ENCODE results near the gene SLC35F4. TPM values are rescaled to one million over a fixed set of nuclear protein-coding genes. Genes with fewer than 3 reads are reported as not detected.

Gene SLC35F4
- total and polyA plus RNA-seq, 8 donors, result 0.16 to 1.9 (median 0.36) TPM; not detected in 4

GRCh38 chr14:57607086-57607485, 258.8 kb downstream of the SLC35F4 start:
- no peaks in the 10 kb centered on the region for H3K27me3 ChIP-seq
- ATAC-seq, result no peak
- no peak overlapping the region for H3K27ac ChIP-seq
- H3K4me3 ChIP-seq, result no peak overlapping the region
- H3K36me3 ChIP-seq, result no peaks in the 10 kb centered on the region
- FAIRE-seq, result no peak
- no peaks in the 10 kb centered on the region for H3K4me1 ChIP-seq
- H3K9me3 ChIP-seq, result no peaks in the 10 kb centered on the region
- WGBS, 2 donors, result 51 to 58% methylated on average over 2 of the region's 2 CpGs
- no peak for TF ChIP-seq CTCF (IDR thresholded peaks at IDR 0.05)
- intact Hi-C loops (cut with DNase I), result no loop called here
- DNase-seq, result no peak

GRCh38 chr14:57583396-57583795, 282.5 kb downstream of the SLC35F4 start:
- ATAC-seq, result no peak
- Histone ChIP-seq H3K4me1 (no peaks in the 10 kb centered on the region), H3K9me3 (no peaks in the 10 kb centered on the region), H3K27ac (no peak overlapping the region), H3K36me3 (no peaks in the 10 kb centered on the region), H3K27me3 (no peaks in the 10 kb centered on the region), H3K4me3 (no peak overlapping the region)
- TF ChIP-seq CTCF (IDR thresholded peaks at IDR 0.05), result no peak
- WGBS, 2 donors, result 51 to 60% methylated on average over 3 of the region's 3 CpGs
- intact Hi-C loops (cut with DNase I), result no loop called here
- no peak for FAIRE-seq
- DNase-seq, result no peak

GRCh38 chr14:57582746-57583145, 283.1 kb downstream of the SLC35F4 start:
- Histone ChIP-seq H3K4me3 (no peak overlapping the region), H3K27ac (no peak overlapping the region), H3K9me3 (no peaks in the 10 kb centered on the region), H3K4me1 (no peaks in the 10 kb centered on the region), H3K27me3 (no peaks in the 10 kb centered on the region), H3K36me3 (no peaks in the 10 kb centered on the region)
- FAIRE-seq (no peak), DNase-seq (no peak), ATAC-seq (no peak)
- intact Hi-C loops (cut with DNase I), result no loop called here
- no peak for TF ChIP-seq CTCF (IDR thresholded peaks at IDR 0.05)
- WGBS, 2 donors, result 59 to 64% methylated on average over 2 of the region's 2 CpGs

- no peak for TF ChIP-seq CTCF (IDR thresholded peaks at IDR 0.05)
- Histone ChIP-seq H3K4me3 (no peak overlapping the region), H3K27ac (no peak overlapping the region), H3K27me3 (no peaks in the 10 kb centered on the region), H3K9me3 (no peaks in the 10 kb centered on the region), H3K36me3 (no peaks in the 10 kb centered on the region), H3K4me1 (no peaks in the 10 kb centered on the region)
- FAIRE-seq (no peak), ATAC-seq (no peak), DNase-seq (no peak)
- 65 to 72% methylated on average over 4 of the region's 4 CpGs for WGBS, 2 donors
- intact Hi-C loops (cut with DNase I), result no loop called here
Measured at GRCh38 chr14:57578801-57579200, 287.1 kb downstream of the SLC35F4 start.

- intact Hi-C loops (cut with DNase I), result no loop called here
- FAIRE-seq, result no peak
Measured at GRCh38 chr14:57576498-57576897, 289.4 kb downstream of the SLC35F4 start.

More at GRCh38 chr14:57576498-57576897, 289.4 kb downstream of the SLC35F4 start:
- DNase-seq, result no peak
- Histone ChIP-seq H3K4me3 (no peak overlapping the region), H3K27ac (no peak overlapping the region), H3K27me3 (no peaks in the 10 kb centered on the region), H3K36me3 (no peaks in the 10 kb centered on the region), H3K4me1 (no peaks in the 10 kb centered on the region), H3K9me3 (no peaks in the 10 kb centered on the region)
- no peak for ATAC-seq
- TF ChIP-seq CTCF (IDR thresholded peaks at IDR 0.05), result no peak
- WGBS, 2 donors, result 68 to 75% methylated on average over 1 of the region's 1 CpG

Measured in pancreas (tissue), 10 donors.